ENCODE measurements around the gene RNF41. TPM values are rescaled to one million over a fixed set of nuclear protein-coding genes. Genes with fewer than 3 reads are reported as not detected.
A peak's percentile ranks its signal among the peaks of the same experiment; 100 is the strongest.

The RNF41 gene
- total and polyA plus RNA-seq, 7 experiments from 2014 or later = 29.4 to 45.8 (median 43.1) TPM

- POLR2A ChIA-PET = no interaction called here
- intact Hi-C loops (cut with micrococcal nuclease) = no loop called here
Observed at GRCh38 chr12:56242986-56243385, 21.3 kb upstream of the RNF41 start.

GRCh38 chr12:56241424-56242303, 19.9 kb upstream of the RNF41 start:
- CTCF ChIA-PET = interaction anchor here (0.6 to 1.0 kb wide), 3 partner anchors 34 to 143 kb away, joined by 3 to 7 read pairs (median 5); no protein-coding TSS in a partner anchor
- POLR2A ChIA-PET = no interaction called here
- ATAC-seq = no peak

More at GRCh38 chr12:56242986-56243385, 21.3 kb upstream of the RNF41 start:
- Mint-ChIP-seq H3K27me3 (no peaks in the 10 kb centered on the region), H3K9me3 (no peaks in the 10 kb centered on the region), H3K4me3 (no peak overlapping the region), H3K27ac (no peak overlapping the region), H3K4me1 (peaks cover 0 to 4% (median 0%) of the 10 kb centered on the region in 7 donors), H3K36me3 (peaks cover 0 to 40% (median 10%) of the 10 kb centered on the region in 5 donors)
- H3K4me1 ChIP-seq (ENCODE audit: control insufficient read depth in 2 of 2, insufficient read depth in 2 of 2, low read length in 2 of 2) = no peaks in the 10 kb centered on the region
- H3K9me3 ChIP-seq (ENCODE audit: control insufficient read depth in 2 of 3, low read length in 3 of 3) = no peaks in the 10 kb centered on the region
- no peak overlapping the region for H3K4me3 ChIP-seq (ENCODE audit: low read length)
- no peak overlapping the region for H3K27ac ChIP-seq (ENCODE audit: low read depth, low read length)
- H3K27me3 ChIP-seq (ENCODE audit: control insufficient read depth in 2 of 2, insufficient read depth in 2 of 2, low read length in 2 of 2) = no peaks in the 10 kb centered on the region
- ATAC-seq (no peak), DNase-seq (no peak)
- CTCF ChIA-PET = interaction anchor here (1.0 kb wide), 1 partner anchor 81 kb away, joined by 5 read pairs; no protein-coding TSS in a partner anchor
- peaks cover 0 to 95% (median 42%) of the 10 kb centered on the region in 3 experiments for H3K36me3 ChIP-seq (ENCODE audit: control insufficient read depth in 2 of 3, insufficient read depth in 3 of 3, low read length in 3 of 3)

GRCh38 chr12:56237552-56237951, 15.8 kb upstream of the RNF41 start:
- H3K4me3 ChIP-seq (ENCODE audit: low read length) = no peak overlapping the region
- no peaks in the 10 kb centered on the region for H3K9me3 Mint-ChIP-seq
- ATAC-seq (no peak), DNase-seq (no peak)
- POLR2A ChIA-PET = no interaction called here
- CTCF ChIA-PET = interaction anchor here (1.4 kb wide), 1 partner anchor 21 kb away, joined by 3 read pairs; the partner anchor contains the start of gene ANKRD52
- peaks cover 0 to 1% (median 0%) of the 10 kb centered on the region in 7 donors for H3K4me1 Mint-ChIP-seq
- no peak overlapping the region for H3K4me3 Mint-ChIP-seq
- no peaks in the 10 kb centered on the region for H3K9me3 ChIP-seq (ENCODE audit: control insufficient read depth in 2 of 3, low read length in 3 of 3)
- peak overlapping the region in 1 of 9 donors; percentile 43 for H3K27ac Mint-ChIP-seq
- intact Hi-C loops (cut with micrococcal nuclease) = no loop called here
- no peaks in the 10 kb centered on the region for H3K27me3 ChIP-seq (ENCODE audit: control insufficient read depth in 2 of 2, insufficient read depth in 2 of 2, low read length in 2 of 2)
- no peak overlapping the region for H3K27ac ChIP-seq (ENCODE audit: low read depth, low read length)
- H3K36me3 ChIP-seq (ENCODE audit: control insufficient read depth in 2 of 3, insufficient read depth in 3 of 3, low read length in 3 of 3) = peaks cover 0 to 49% (median 13%) of the 10 kb centered on the region in 3 experiments
- H3K4me1 ChIP-seq (ENCODE audit: control insufficient read depth in 2 of 2, insufficient read depth in 2 of 2, low read length in 2 of 2) = no peaks in the 10 kb centered on the region
- peaks cover 0 to 17% (median 4%) of the 10 kb centered on the region in 5 donors for H3K36me3 Mint-ChIP-seq
- no peaks in the 10 kb centered on the region for H3K27me3 Mint-ChIP-seq

More at GRCh38 chr12:56241424-56242303, 19.9 kb upstream of the RNF41 start:
- peaks cover 0 to 4% (median 0%) of the 10 kb centered on the region in 7 donors for H3K4me1 Mint-ChIP-seq
- no peaks in the 10 kb centered on the region for H3K27me3 ChIP-seq (ENCODE audit: control insufficient read depth in 2 of 2, insufficient read depth in 2 of 2, low read length in 2 of 2)
- peaks cover 0 to 32% (median 10%) of the 10 kb centered on the region in 5 donors for H3K36me3 Mint-ChIP-seq
- no peaks in the 10 kb centered on the region for H3K27me3 Mint-ChIP-seq
- H3K4me3 ChIP-seq (ENCODE audit: low read length) = no peak overlapping the region
- intact Hi-C loops (cut with micrococcal nuclease) = no loop called here
- peaks cover 0 to 90% (median 33%) of the 10 kb centered on the region in 3 experiments for H3K36me3 ChIP-seq (ENCODE audit: control insufficient read depth in 2 of 3, insufficient read depth in 3 of 3, low read length in 3 of 3)
- no peak overlapping the region for H3K4me3 Mint-ChIP-seq
- no peak overlapping the region for H3K27ac ChIP-seq (ENCODE audit: low read depth, low read length)
- no peaks in the 10 kb centered on the region for H3K4me1 ChIP-seq (ENCODE audit: control insufficient read depth in 2 of 2, insufficient read depth in 2 of 2, low read length in 2 of 2)
- no peak for DNase-seq
- peak overlapping the region in 1 of 9 donors; percentile 12 for H3K27ac Mint-ChIP-seq
- H3K9me3 Mint-ChIP-seq = no peaks in the 10 kb centered on the region
- no peaks in the 10 kb centered on the region for H3K9me3 ChIP-seq (ENCODE audit: control insufficient read depth in 2 of 3, low read length in 3 of 3)

- Mint-ChIP-seq H3K4me3 (no peak overlapping the region), H3K9me3 (no peaks in the 10 kb centered on the region), H3K4me1 (no peaks in the 10 kb centered on the region), H3K27ac (no peak overlapping the region), H3K27me3 (no peaks in the 10 kb centered on the region), H3K36me3 (peaks cover 0 to 15% (median under 1%) of the 10 kb centered on the region in 5 donors)
- Histone ChIP-seq H3K27me3 (ENCODE audit: control insufficient read depth in 2 of 2, insufficient read depth in 2 of 2, low read length in 2 of 2) (no peaks in the 10 kb centered on the region), H3K27ac (ENCODE audit: low read depth, low read length) (no peak overlapping the region), H3K4me3 (ENCODE audit: low read length) (no peak overlapping the region), H3K4me1 (ENCODE audit: control insufficient read depth in 2 of 2, insufficient read depth in 2 of 2, low read length in 2 of 2) (no peaks in the 10 kb centered on the region), H3K9me3 (ENCODE audit: control insufficient read depth in 2 of 3, low read length in 3 of 3) (no peaks in the 10 kb centered on the region), H3K36me3 (ENCODE audit: control insufficient read depth in 2 of 3, insufficient read depth in 3 of 3, low read length in 3 of 3) (peaks cover 0 to 44% (median 8%) of the 10 kb centered on the region in 3 experiments)
- ChIA-PET CTCF (interaction anchor here (1.4 kb wide), 1 partner anchor 21 kb away, joined by 3 read pairs; the partner anchor contains the start of gene ANKRD52), POLR2A (interaction anchor here (1.0 kb wide), 2 partner anchors 16 to 21 kb away, joined by 3 read pairs; partner anchors contain the start of gene ANKRD52)
- DNase-seq (no peak), ATAC-seq (no peak)
- intact Hi-C loops (cut with micrococcal nuclease) = no loop called here
Observed at GRCh38 chr12:56236985-56237384, 15.3 kb upstream of the RNF41 start.

- ChIA-PET POLR2A (interaction anchor here (1.0 to 1.3 kb wide), 3 partner anchors 14 to 22 kb away, joined by 3 to 4 read pairs (median 3); partner anchors contain the start of genes ANKRD52 and RNF41), CTCF (interaction anchor here (1.4 kb wide), 1 partner anchor 22 kb away, joined by 3 read pairs; the partner anchor contains the start of gene ANKRD52)
- Mint-ChIP-seq H3K36me3 (peaks cover 0 to 6% (median 0%) of the 10 kb centered on the region in 5 donors), H3K4me1 (no peaks in the 10 kb centered on the region), H3K4me3 (no peak overlapping the region), H3K27ac (no peak overlapping the region), H3K9me3 (no peaks in the 10 kb centered on the region), H3K27me3 (no peaks in the 10 kb centered on the region)
- ATAC-seq (no peak), DNase-seq (no peak)
- Histone ChIP-seq H3K36me3 (ENCODE audit: control insufficient read depth in 2 of 3, insufficient read depth in 3 of 3, low read length in 3 of 3) (peaks cover 0 to 35% (median under 1%) of the 10 kb centered on the region in 3 experiments), H3K27ac (ENCODE audit: low read depth, low read length) (no peak overlapping the region), H3K4me3 (ENCODE audit: low read length) (no peak overlapping the region), H3K27me3 (ENCODE audit: control insufficient read depth in 2 of 2, insufficient read depth in 2 of 2, low read length in 2 of 2) (no peaks in the 10 kb centered on the region), H3K9me3 (ENCODE audit: control insufficient read depth in 2 of 3, low read length in 3 of 3) (no peaks in the 10 kb centered on the region), H3K4me1 (ENCODE audit: control insufficient read depth in 2 of 2, insufficient read depth in 2 of 2, low read length in 2 of 2) (no peaks in the 10 kb centered on the region)
- intact Hi-C loops (cut with micrococcal nuclease) = no loop called here
Observed at GRCh38 chr12:56236091-56236490, 14.4 kb upstream of the RNF41 start.

- Histone ChIP-seq H3K9me3 (ENCODE audit: control insufficient read depth in 2 of 3, low read length in 3 of 3) (no peaks in the 10 kb centered on the region), H3K4me1 (ENCODE audit: control insufficient read depth in 2 of 2, insufficient read depth in 2 of 2, low read length in 2 of 2) (no peaks in the 10 kb centered on the region), H3K36me3 (ENCODE audit: control insufficient read depth in 2 of 3, insufficient read depth in 3 of 3, low read length in 3 of 3) (peaks cover 0 to 23% (median 0%) of the 10 kb centered on the region in 3 experiments), H3K27me3 (ENCODE audit: control insufficient read depth in 2 of 2, insufficient read depth in 2 of 2, low read length in 2 of 2) (no peaks in the 10 kb centered on the region), H3K27ac (ENCODE audit: low read depth, low read length) (no peak overlapping the region), H3K4me3 (ENCODE audit: low read length) (no peak overlapping the region)
- Mint-ChIP-seq H3K9me3 (no peaks in the 10 kb centered on the region), H3K4me1 (no peaks in the 10 kb centered on the region), H3K27me3 (no peaks in the 10 kb centered on the region), H3K4me3 (no peak overlapping the region), H3K36me3 (no peaks in the 10 kb centered on the region), H3K27ac (peak overlapping the region in 1 of 9 donors; percentile 28)
- ATAC-seq = no peak
- ChIA-PET CTCF (no interaction called here), POLR2A (interaction anchor here (1.3 kb wide), 1 partner anchor 13 kb away, joined by 4 read pairs; the partner anchor contains the start of gene RNF41)
- intact Hi-C loops (cut with micrococcal nuclease) = no loop called here
- DNase-seq = no peak
Observed at GRCh38 chr12:56234746-56235436, 13.2 kb upstream of the RNF41 start.

Data from naive thymus-derived CD4-positive, alpha-beta T cell (primary cell).